Spleen (tissue), 7 donors: Measurements from ENCODE around the gene NTS.

ENCODE experiments used
- CTCF ChIP-seq, 11 experiments: fragments of 200-600 bp in 7 of 11; fragments of 450-650 bp in 4 of 11; sonication (generic) in 4 of 11; IDR thresholded peaks in 8 of 11; conservative IDR thresholded peaks in 3 of 11; 1 replicate in 7 of 11; 2 replicates in 4 of 11; pipeline versions ENCODE4 v1.4.0 to v1.8.0; 2016 to 2021; ENCODE audit warnings: antibody characterized with exemption in 11 of 11, inconsistent platforms in 4 of 11, mild to moderate bottlenecking in 1 of 11
- POLR2A ChIP-seq, 3 donors: fragments of 450-650 bp; IDR thresholded peaks; one replicate each; pipeline ENCODE4 v1.5.1; 2017; ENCODE audit warnings: antibody characterized with exemption in 3 of 3, mild to moderate bottlenecking in 1 of 3
- donor health status: DM: no; HTN: no; CAD: no; lungs with moderate emphysema.
- donor health status: DM: no; HTN: no; CAD: no.
- donor health status: DM: no; HTN: no; CAD: no.

- TF ChIP-seq CTCF (IDR thresholded peaks at IDR 0.05 in 8 of 11, conservative IDR thresholded peaks at IDR 0.05 in 3 of 11) (no peak), POLR2A (IDR thresholded peaks at IDR 0.05) (no peak)
Measured at GRCh38 chr12:85874031-85874461, at the start of gene NTS.
